HG03521 (cell line): ENCODE measurements around the gene LRRC10B.

ENCODE experiments used
- ATAC-seq: cut with Tn5 transposase; IDR thresholded peaks from one replicate; pipeline ENCODE4 v1.9.1; 2021; ENCODE audit warnings: mild to moderate bottlenecking, moderate library complexity; ENCODE audit not compliant: unreplicated experiment

LRRC10B gene

DNA sequence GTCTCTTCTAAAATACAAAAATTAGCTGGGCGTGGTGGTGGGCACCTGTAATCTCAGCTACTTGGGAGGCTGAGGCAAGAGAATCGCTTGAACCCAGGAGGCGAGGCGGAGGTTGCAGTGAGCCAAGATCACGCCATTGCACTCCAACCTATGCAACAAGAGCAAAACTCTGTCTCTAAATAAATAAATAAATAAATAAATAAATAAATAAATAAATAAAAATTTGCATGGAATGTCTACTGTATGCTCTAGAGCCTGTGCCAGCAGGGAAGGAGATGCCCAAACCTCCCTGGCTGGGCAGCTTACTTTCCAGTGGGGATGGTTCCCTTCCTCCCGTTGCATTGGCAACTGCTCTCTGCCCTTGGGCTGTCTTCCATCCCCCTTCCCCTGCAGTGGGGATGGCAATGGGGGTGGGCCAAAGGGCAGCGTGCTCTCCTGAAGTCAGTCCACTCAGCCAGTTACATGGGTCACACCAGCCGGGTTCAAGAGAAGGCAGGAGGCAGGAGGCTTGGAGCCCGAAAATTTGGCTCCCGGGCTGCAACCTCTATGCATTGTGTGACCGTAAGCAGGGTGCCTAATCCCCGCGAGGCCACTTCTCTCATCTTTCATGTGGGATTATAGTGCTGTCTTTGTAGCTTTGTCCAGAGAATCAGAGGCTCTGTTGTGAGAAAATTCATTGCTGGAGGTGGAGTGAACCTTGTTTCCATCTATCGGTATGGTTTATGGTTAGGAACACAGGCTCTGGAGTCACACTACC is 1.4 kb upstream of the LRRC10B start:
- no peak for ATAC-seq

DNA sequence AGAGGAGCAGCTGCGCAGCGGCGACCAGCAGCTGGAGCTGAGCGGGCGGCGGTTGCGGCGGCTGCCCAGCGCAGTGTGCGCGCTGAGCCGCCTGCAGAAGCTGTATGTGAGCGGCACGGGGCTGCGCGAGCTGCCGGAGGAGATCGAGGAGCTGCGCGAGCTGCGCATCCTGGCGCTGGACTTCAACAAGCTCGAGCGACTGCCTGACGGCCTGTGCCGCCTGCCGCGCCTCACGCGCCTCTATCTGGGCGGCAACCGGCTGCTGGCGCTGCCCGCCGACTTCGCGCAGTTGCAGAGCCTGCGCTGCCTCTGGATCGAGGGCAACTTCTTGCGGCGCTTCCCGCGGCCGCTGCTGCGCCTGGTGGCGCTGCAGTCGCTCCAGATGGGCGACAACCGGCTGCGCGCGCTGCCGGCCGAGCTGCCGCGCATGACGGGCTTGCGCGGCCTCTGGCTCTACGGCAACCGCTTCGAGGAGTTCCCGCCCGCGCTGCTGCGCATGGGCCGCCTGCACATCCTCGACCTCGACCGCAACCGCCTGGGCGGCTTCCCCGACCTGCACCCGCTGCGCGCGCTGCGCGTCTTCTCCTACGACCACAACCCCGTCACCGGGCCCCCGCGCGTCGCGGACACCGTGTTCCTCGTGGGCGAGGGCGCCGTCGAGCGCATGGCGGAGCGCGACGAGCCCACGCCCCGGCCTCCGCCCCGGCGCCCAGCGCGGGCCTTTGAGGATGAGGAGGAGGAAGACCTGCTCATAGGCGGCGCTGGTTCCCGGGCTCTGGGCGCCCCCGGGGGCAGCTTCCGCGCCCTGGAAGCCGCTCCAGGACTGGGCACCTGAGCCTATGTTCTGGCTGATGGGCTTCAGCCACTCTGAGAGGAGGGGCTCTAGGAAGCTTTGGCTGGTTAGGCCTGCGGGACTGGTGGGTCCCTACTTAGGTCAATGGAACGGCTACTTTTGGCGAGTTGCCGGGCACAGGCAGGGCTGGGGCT is 787 bp downstream of the LRRC10B start:
- ATAC-seq, result peak; percentile 57

DNA sequence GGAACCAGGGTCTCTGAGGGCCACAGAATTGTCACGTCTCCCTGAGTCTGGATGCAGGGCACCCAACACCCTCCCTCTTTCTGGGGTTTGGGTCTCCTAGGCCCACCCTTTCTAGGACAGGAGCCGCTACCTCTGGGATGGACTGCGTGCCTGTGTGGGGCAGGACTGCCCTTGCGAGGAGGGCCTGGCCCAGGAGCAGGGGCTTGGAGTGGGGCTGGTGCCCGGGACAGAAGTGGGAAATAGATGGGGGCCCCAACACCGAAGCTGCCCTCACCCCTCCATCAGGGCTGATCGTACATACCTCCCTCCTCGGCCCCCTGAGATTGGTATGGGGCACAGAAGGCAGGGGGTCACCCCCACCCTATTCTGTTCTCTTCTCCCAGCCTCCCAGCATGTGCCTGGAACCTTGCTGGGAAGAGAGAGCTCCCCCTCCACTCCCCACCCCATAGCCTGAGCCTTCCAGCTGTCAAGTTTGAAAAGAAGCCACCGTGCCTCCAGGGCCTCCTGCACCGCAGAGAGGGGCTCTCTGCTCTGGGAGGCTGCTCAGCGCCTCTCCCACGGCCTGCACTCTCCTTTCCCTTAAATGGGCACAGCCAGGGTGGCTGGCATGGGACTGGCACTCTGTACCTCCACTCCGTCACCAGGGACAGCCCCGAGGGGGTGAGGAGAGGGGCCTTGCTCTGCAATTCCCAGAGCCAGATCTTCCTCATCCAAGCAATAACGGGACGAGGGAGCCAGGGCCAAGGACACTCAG is 1.8 kb downstream of the LRRC10B start:
- no peak for ATAC-seq

DNA sequence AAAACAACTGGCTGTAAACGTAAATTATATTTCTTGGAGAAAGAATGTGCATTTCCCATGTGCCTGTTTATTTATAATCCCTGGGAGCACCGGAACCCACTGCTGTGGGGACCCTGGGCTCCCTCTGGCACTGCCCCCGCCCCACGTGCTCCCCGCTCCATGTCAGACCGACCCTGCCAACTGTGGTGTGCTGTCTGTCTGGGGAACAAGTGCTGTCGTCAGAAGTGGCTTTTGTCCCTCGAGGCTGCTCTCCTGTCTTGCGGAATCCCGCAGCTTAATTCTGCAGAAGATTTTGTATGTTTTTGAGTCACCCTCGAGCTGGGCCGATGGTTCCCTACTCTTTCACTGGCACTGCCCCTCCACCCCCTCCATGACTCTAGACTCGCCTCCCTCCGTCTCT is 2.4 kb downstream of the LRRC10B start:
- ATAC-seq, result no peak

DNA sequence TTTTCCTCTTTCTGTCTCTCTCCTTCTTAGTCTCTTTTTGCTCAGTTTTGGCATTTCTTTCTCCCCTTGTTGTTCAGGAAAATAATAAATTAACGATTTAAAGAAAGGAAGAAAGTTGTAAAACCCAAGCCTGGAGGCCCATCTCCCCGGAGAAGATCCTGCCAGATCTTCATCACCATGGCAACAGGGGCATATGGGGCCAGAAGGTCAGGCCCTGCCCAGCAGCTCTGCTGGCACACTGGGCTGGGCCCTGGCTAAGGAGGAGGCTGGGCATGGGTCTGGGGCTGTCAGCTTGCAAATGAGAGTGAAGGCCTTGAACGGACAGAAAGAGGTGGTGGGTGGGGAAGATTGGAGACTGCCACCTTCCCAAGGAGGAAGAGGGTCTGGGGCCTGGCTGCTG is 2.8 kb downstream of the LRRC10B start:
- ATAC-seq, result no peak

DNA sequence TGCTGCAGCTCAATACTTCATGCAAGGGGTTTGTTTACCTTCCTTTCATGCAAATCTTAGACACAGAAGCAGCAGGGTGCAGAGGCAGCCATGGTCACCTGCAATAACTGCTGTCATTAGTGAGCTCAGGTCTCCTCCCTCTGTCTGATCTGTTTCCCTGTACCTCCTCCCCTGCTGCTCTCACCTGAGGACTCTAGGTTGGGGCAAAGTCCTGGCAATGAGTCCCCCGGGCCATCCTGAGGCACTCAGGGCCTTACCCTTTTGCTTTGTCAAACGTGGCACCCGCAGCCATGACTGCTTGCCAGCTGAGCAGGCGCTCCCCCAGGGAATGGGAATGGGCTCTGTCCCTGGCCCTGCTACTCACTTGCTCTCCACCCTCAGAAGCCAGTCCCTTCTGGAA is 3.9 kb downstream of the LRRC10B start:
- no peak for ATAC-seq

DNA sequence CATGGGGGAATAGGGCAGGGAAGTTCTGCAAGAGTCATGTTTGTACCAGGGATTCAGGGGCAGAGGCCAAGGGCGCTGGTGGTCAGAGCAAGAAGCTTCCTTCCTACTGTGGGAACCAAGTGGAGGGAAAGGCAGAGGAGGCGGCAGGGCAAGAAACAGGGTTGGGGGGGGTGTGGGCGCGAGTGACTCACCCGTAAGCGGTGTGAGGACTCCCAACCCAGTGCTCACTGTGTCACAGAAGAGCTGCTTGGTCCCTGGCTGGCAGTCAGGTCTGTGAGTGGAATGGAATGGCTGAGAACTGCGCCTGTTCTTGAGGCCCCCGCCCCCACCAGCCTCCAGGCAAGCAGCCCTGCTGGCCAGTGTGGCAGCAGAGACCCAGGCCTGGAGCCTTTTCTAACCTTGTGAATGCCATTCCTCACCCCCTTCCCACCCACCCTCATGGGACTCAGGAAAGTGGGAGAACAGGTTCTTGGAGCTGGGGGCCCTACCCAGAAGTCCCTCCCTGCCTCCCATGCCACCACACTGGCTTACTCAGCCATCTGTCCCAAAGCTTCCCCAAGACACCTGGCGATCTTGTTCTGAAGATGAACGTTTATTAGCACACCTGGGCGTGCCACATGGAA is 4.7 kb downstream of the LRRC10B start:
- ATAC-seq, result no peak

DNA sequence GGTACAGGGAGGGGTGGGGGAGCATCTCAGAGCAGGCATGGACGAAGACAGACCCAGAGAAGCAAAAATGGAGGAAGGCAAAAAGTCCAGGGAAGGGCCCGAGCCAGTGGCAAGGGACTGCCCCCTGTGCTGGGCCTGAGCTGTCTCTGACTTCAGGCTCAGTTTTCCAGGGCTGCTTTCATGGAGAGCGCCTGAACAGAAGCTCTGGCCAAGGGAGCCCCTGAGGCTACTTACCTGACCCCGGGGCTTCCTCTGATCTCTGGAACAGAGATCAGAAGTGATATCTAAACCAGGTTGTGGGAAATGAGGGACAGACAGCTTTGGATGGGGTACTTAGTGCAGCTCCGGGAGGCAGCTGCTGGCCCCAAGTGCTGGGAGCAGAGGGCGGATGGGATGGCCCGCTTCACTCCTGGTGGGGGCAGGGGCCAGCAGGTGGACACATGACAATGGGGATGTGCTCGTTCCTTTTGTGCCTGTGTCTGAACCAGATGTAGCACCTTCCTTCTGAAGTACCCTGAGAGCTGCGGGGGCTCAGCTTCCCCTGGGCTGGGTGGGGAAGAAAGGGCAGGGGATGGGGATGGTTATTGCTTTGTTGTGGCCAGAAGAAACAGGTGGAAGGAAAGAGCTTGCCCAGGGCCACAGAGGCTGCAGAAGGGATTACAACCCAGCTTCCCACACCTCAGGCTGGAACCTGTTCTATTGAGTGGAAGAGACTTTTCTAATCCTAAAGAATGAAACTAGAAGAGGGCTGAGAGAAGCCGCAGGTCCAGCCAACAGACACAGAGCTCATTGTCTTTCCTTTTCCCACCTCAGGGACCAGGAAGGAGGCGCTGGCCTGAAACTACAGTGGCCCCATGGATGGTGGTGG is 5.7 kb downstream of the LRRC10B start:
- ATAC-seq, result no peak

DNA sequence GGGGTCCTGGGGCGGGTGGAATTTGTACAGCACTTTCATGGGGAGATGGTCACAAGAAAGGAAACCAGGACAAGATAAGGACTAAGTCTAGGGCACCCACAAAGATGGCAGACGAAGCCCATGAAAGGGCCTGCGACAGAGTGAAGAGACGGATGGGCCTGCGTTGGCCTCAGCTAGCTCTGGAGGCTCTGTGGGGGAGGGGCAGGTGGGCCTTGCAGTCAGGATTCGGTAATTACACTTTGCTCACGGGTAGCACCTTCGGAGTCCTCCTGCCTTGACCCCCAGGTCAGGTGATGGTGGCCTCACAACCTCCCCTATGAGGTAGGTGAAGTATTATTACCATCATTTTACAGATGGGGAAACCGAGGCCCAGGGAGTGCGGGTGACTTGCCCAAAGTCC is 7.1 kb downstream of the LRRC10B start:
- ATAC-seq, result no peak

DNA sequence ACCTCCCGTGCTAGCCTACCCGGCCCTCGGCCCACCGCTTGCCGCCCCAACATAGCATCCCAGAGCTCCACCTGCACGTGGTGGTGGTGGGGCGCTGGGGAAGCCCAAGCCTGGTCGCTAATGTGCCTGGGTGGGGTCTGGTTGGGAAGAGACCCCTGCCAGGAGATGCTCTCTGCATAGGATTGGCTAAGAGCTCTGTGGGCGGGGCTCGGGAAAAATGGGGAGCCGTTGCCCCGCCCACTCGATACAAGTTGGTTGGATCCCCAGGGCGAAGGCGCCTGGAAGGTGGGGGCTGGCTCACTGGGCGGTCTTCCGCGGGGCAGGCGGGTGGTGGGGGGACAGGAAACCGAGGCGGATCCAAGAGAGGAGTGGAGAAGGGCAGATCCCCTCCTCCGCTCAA is 7.6 kb downstream of the LRRC10B start:
- ATAC-seq, result no peak

DNA sequence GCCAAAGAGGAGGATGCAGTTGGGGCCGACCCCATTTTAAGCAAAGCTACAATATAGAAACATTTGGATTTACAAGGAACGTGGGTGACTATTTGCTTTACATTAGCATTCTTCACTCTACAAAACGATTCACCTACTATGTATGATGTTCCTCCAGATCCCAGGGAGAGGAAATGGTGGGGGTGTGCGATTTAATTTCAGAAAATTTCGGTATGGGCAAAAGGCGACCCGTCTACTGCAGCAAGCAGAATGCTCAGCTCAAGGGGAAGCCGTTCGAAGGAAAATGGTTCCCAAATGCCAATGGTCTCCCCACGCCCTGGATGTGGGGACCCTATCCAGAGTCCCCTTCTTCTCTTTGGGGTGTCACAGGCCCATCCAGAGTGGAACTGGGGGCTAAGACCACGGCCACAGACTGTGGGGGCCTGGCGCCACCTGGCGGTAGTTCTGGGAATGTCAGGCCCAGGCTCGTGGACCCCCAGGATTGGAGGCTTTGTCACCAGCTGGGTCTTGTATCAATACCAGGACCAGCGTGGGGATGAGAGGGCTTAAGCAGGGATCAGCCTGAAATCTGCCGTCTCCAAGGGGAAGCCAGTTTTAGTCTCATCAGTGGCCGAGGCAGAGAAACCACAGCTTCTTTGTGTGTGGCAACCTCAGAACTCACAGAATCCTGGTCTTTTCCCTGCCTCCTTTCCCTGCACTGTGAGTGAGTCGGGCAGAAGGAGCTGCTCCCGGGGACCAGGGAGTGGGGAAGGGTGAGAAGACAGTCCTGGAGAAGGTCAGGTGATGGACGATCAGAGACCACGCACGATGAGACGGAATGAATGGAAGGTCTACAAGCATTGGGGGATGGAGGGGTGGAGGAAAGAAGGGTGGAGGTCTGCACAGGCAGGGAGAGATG is 8.4 kb downstream of the LRRC10B start:
- ATAC-seq, result no peak

DNA sequence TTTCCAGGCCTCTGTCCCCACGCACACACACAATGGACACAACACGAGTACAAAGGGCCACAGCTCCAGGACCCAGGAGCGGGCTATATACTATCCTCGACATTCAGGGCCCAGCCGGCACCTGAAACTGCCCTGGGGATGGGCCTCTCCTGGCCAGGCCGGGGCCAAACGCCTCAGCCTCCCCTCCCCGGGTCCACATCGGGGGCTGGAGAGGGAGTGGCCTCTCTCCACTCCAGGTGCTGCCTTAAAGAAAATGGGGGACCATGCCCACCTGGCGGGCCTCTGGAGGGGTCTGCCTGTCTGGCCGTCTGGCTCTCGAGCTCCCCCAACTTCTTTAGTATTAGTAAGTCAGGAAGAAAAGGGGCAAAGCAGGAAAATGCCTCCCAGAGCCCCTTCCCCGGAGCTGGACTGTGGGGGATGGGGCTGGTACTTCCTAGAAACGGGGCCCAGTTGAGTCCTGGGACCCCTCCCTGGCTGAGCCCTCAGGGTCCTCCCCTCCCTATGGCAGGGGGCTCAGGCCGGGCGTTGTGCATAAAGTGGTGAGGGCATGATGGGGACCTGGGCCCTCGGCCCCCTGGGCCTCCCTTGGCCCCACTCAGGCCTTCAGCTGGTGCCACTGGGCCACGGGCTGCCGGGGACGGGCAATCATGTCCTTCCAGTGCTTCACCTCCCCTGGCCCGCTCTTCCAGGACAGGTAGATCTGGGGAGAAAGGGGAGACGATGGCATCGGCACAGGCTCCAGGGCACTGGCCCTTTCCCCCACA is 9.7 kb downstream of the LRRC10B start:
- no peak for ATAC-seq

DNA sequence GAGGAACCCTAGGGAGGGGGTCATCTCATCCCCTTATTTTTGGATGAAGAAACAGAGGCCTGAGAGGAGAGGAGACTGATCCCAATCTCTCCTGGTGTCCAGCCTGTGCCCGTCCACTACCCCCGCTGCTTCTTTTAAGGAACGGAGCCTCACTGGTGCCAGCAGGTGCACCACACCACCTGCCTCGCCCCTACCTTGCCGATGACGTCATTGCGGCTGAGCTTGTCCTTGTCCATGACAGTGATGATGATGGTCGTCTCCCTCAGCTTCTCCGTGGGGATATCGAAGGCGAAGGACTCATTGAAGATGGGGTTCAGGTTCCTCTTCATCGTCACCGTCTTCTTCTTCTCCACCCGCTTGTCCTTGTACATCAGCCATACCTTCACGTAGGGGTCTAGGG is 14.3 kb downstream of the LRRC10B start:
- ATAC-seq, result no peak

DNA sequence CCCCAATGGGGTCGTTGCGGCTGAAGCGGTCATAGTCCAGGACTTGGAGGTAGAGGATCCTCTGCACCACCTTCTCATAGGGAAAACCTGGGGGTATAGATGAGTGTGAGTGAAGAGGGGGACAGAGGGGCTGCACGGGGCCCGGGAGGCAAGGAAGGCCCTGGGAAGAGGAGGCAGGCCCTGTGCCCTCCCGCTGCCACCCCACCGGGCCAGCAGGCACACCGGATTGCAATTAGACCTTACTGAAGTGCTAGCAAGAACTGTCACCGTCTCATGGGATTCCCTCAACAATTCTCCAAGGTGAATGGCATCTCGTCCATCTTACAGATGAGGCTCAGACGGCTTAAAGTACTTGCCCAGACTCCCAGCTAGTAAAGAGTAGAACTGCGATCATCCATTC is 15.9 kb downstream of the LRRC10B start:
- ATAC-seq, result no peak

DNA sequence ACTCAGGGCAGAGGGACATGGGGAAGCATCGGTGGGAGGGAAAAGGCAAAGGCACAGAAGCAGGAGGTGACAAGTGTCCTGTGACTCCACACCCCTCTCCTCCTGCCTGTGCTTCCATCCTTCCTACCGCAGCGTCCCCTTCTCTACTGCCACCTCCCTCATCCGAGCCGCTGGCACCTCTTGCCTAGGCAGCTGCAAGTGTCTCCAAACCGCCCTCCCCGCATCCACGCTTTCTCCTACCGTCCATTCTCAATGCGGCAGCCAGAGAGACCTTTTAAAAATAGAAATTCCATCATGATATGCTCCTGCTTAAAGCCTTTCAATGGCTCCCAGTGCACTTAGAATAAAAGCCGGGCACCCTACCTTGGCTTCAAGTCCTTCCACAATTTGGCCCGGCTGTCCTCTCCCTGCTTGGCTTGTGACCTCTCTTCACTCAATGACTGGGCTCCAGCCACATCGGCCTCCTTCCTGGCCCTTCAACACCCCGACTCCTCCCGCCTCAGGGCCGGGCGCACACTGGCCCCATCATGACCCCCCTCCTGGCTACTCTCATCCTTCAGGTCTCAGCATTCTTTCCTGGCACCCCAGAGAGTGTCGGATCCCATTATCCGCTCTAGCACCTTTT is 16.5 kb downstream of the LRRC10B start:
- no peak for ATAC-seq

DNA sequence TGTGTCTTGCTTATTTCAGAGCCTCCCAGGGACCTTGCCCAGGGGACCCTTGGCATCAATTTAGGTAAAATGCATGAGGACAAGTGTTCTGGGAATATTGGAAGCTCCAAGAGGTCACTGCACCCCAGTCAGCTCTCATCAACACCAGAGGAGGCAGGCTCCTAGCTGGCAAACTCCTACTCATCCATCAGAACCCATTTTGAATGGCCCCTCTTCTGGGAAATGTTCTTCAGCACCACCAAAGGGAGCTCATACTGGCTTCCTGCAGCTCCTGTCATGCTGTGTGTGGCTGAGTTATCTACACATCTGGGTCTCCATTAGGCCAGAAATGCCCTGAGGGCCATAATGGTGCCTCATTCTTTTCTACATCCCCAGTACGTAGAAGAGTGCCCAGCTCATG is 17.7 kb downstream of the LRRC10B start:
- ATAC-seq, result no peak

DNA sequence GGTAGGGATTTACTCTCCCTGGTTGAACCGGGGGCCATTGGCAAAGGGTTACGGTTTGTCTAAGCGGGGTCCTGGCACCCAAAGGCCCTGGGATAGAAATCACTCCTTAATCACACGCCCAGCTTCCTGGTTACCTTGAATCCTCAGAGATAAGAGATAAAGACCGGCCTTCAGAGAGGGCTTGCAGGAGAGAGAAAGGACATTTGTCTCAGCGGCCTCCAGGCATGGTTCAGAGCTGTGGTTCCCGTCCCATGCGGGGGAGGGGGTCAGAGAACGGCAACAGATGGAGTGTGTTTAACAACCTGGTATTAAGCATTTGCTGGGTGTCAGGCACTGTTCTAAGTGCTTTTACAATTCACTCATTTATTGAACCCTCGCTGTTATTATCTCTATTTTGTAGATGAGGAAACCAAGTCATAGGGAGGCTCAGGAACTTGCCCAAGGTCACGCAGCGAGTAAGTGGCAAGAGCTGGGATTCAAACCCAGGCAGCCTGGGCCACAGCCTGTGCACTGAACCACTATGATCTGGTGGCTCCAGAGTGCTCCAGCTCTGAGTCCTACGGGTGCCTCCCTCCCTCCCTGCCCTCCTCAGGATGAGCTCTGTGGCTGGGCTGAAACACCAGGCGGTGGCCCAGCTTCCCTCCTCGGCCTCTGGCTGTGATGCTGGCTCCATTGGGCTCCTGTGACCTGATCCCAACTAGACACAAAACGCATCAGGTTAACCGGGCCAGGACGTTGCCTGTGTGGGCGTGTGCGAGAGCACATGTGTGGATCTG is 18.6 kb downstream of the LRRC10B start:
- no peak for ATAC-seq
